Measurements from ENCODE around the gene MICU1.

- TF ChIP-seq REST (IDR thresholded peaks at IDR 0.05; ENCODE audit: insufficient read depth in 1 of 2, low read depth in 2 of 2, low read length in 1 of 2), result no peak
- TF ChIP-seq SIN3A (IDR thresholded peaks at IDR 0.05; ENCODE audit: borderline replicate concordance, insufficient read depth, low read depth, low read length), result no peak
- no peak for TF ChIP-seq CTCF (IDR thresholded peaks at IDR 0.05)
- TF ChIP-seq POLR2AphosphoS5 (IDR thresholded peaks at IDR 0.05; ENCODE audit: low read depth, low read length), result no peak
Observed at GRCh38 chr10:72348282-72348681, 277.6 kb downstream of the MICU1 start.
